Spleen (tissue), 11 donors: ENCODE measurements around the gene TGFB1. TPM values are rescaled to one million over a fixed set of nuclear protein-coding genes. Genes with fewer than 3 reads are reported as not detected.

ENCODE experiments used
- DNase-seq: peaks from one replicate; pipeline ENCODE4 v3.0.0-alpha.2; 2020
- H3K27ac ChIP-seq, 8 donors: fragments of 200-600 bp; sonication (generic) in 7 of 8; 1 replicate in 4 of 8; 2 replicates in 4 of 8; pipeline versions ENCODE4 v1.5.0 to v1.8.0; 2016 to 2021; ENCODE audit warnings: inconsistent platforms in 4 of 8, mild to moderate bottlenecking in 4 of 8, moderate library complexity in 1 of 8
- H3K27me3 ChIP-seq, 7 donors: fragments of 200-600 bp; sonication (generic) in 6 of 7; replicated peaks in 1 of 7; 1 replicate in 4 of 7; 2 replicates in 3 of 7; pipeline versions ENCODE4 v1.5.0 to v1.8.0; 2016 to 2021; ENCODE audit warnings: inconsistent platforms in 3 of 7, mild to moderate bottlenecking in 1 of 7
- H3K36me3 ChIP-seq, 6 donors: fragments of 200-600 bp; sonication (generic) in 5 of 6; 1 replicate in 4 of 6; 2 replicates in 2 of 6; pipeline versions ENCODE4 v1.5.0 to v1.8.0; 2016 to 2021; ENCODE audit warnings: inconsistent platforms in 2 of 6
- H3K4me1 ChIP-seq, 6 donors: fragments of 200-600 bp; sonication (generic) in 5 of 6; 1 replicate in 3 of 6; 2 replicates in 3 of 6; pipeline versions ENCODE4 v1.5.0 to v1.8.0; 2016 to 2021; ENCODE audit warnings: inconsistent platforms in 3 of 6
- H3K4me3 ChIP-seq, 8 donors: fragments of 200-600 bp; sonication (generic) in 7 of 8; 1 replicate in 4 of 8; 2 replicates in 4 of 8; pipeline versions ENCODE4 v1.5.0 to v1.8.0; 2016 to 2021; ENCODE audit warnings: inconsistent platforms in 4 of 8, mild to moderate bottlenecking in 4 of 8, moderate library complexity in 2 of 8
- H3K9me3 ChIP-seq, 8 donors: fragments of 200-600 bp; sonication (generic) in 7 of 8; 1 replicate in 4 of 8; 2 replicates in 4 of 8; pipeline versions ENCODE4 v1.5.0 to v1.8.0; 2016 to 2021; ENCODE audit warnings: inconsistent platforms in 4 of 8
- POLR2A ChIP-seq, 3 donors: fragments of 450-650 bp; IDR thresholded peaks; one replicate each; pipeline ENCODE4 v1.5.1; 2017; ENCODE audit warnings: antibody characterized with exemption in 3 of 3, mild to moderate bottlenecking in 1 of 3
- POLR2AphosphoS5 ChIP-seq, 3 donors: sonication (generic); formaldehyde crosslinking; IDR thresholded peaks; one replicate each; pipeline ENCODE4 v1.5.1; 2017; ENCODE audit warnings: antibody characterized with exemption in 3 of 3
- WGBS, 5 donors: extraction: QIAGEN DNeasy Blood & Tissue Kit in 3 of 5; methylation state at CpG; one replicate each; pipeline versions ENCODE4 v1.1.5 to v1.1.7; 2013 to 2018; 5-methylcytosine and 5-hydroxymethylcytosine counted together
- intact Hi-C: fragments of 100-400 bp; cut with DNase I; formaldehyde crosslinking; loops from one replicate; pipeline ENCODE4 v1.15.0; 2023; ENCODE audit warnings: low total_unique reads
- polyA plus RNA-seq, 3 donors: library from polyadenylated mRNA; stranded (reverse); fragments of 200-250 nt; gene quantifications; one replicate each; pipeline ENCODE4 v1.2.1, GENCODE V29; 2013
- total RNA-seq, 7 donors: library from RNA; depleted of rRNA in 3 of 7; stranded (reverse); fragments of >200 nt in 3 of 7; fragmentation: NEBNext Ultra II Directional in 4 of 7; extraction: Animal tissue kit (Norgen Biotek cat#: 25700) in 4 of 7; gene quantifications; one replicate each; pipeline versions ENCODE4 v1.1.0 to v1.2.1, GENCODE V29; 2016 to 2021
- TF ChIP-seq, protein P1 (sequence below), 11 experiments: fragments of 200-600 bp in 7 of 11; fragments of 450-650 bp in 4 of 11; sonication (generic) in 4 of 11; IDR thresholded peaks in 8 of 11; conservative IDR thresholded peaks in 3 of 11; 1 replicate in 7 of 11; 2 replicates in 4 of 11; pipeline versions ENCODE4 v1.4.0 to v1.8.0; 2016 to 2021; ENCODE audit warnings: antibody characterized with exemption in 11 of 11, inconsistent platforms in 4 of 11, mild to moderate bottlenecking in 1 of 11
- donor health status: healthy with polysubstance abuse.
- donor health status: DM: no; HTN: no; CAD: no; lungs with moderate emphysema.
- donor health status: DM: no; HTN: no; CAD: no.
- donor health status: Bipolar disorder and iron deficiency.
- donor health status: healthy.
- donor health status: DM: no; HTN: no; CAD: no.
- donor health status: DM: yes; HTN: yes; CAD: no.

TGFB1 gene
- total and polyA plus RNA-seq, 10 donors, result 23.0 to 147 (median 106) TPM

DNA sequence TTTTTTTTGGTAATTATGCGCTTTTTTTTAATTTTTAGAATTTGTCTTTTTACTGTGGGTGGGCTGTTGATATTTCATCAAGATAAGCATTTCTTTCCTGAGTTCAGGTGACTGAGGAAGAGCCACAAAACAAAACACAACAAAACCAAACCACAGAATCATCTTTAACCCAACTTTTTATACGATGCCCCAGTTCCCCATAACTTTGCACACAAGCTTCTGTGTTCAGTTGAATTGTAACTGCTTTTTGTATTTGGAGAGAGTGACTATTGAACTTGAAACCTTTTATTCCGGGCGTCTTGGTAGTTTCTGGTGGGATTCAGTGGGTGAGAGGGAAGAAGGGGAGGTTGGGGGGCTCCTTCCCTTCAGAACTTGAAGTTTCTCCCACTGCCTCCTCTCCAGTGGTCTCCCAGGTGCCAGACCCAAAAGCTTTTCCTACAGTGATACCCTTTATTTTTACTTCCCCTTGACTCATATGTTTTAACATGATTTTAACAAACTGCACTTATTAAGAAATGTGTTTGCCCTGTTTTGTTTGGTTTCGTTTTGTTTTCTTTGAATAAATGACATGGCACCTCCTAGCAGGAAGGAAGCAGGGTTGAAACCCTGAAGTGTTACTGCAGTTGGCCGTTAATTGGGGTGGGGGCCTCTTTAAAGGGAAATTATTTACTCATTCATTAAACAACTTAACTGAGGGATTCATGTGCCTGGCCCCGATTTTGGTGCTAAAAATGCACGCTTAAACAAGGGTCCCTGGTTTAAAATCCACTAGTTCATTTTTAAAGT, 46.4 kb downstream of the TGFB1 start:
- Histone ChIP-seq H3K36me3 (peaks cover 0 to 59% (median 43%) of the 10 kb centered on the region in 6 donors), H3K9me3 (no peaks in the 10 kb centered on the region), H3K27me3 (no peaks in the 10 kb centered on the region), H3K4me1 (peaks cover 63 to 96% (median 91%) of the 10 kb centered on the region in 6 donors), H3K4me3 (peak overlapping the region in 1 of 8 donors; percentile 74), H3K27ac (peak overlapping the region; percentile 88 to 98 (median 97))
- intact Hi-C loops, result loop anchor here (5.0 kb wide), 1 partner anchor 40 kb away; no protein-coding TSS in a partner anchor
- WGBS, 5 donors, result 19 to 42% (median 23%) methylated on average over 8 of the region's 8 CpGs
- DNase-seq, result no peak
- TF ChIP-seq, protein P1, sequence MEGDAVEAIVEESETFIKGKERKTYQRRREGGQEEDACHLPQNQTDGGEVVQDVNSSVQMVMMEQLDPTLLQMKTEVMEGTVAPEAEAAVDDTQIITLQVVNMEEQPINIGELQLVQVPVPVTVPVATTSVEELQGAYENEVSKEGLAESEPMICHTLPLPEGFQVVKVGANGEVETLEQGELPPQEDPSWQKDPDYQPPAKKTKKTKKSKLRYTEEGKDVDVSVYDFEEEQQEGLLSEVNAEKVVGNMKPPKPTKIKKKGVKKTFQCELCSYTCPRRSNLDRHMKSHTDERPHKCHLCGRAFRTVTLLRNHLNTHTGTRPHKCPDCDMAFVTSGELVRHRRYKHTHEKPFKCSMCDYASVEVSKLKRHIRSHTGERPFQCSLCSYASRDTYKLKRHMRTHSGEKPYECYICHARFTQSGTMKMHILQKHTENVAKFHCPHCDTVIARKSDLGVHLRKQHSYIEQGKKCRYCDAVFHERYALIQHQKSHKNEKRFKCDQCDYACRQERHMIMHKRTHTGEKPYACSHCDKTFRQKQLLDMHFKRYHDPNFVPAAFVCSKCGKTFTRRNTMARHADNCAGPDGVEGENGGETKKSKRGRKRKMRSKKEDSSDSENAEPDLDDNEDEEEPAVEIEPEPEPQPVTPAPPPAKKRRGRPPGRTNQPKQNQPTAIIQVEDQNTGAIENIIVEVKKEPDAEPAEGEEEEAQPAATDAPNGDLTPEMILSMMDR (IDR thresholded peaks at IDR 0.05 in 8 of 11, conservative IDR thresholded peaks at IDR 0.05 in 3 of 11), result no peak

DNA sequence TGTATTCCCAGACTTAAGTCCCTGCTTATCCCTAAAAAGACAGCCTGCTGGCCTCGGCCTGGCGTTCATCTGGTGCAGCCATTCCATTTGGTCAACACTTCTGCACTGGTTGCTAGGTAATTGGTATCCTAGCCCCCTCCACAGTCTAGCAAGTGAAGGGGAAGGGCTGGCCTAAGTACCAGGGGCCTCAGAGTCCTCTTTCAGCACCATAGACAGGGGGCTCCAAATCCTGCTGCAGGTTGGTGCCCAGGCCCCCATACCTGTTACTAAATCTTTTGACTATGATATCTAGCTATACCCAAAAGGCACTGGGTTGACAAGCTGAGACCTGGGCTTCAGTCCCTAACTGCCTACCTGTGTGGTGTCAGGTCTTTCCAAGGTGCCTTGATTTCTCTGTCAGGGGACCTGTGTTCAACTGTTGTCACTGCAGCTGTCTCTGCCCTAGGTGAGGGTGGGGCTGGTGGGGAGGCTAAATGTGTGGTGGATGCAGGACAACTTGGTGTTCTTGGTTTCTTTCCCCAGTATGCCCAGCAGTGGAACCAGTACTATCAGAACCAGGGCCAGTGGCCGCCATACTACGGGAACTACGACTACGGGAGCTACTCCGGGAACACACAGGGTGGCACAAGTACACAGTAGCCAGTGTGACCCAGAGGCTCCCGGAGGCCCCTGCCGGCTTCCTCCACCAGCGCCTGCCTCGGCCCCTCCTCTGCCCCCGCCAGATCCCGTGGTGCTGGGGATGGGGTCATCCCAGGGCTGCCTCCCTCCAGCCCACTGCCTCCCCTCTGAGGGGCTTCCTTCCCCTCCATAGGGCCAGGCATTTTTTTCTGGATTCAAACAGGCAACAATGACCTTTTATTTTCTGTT, 47.6 kb downstream of the TGFB1 start:
- peaks cover 59 to 96% (median 89%) of the 10 kb centered on the region in 6 donors for H3K4me1 ChIP-seq
- TF ChIP-seq, protein P1 (IDR thresholded peaks at IDR 0.05 in 8 of 11, conservative IDR thresholded peaks at IDR 0.05 in 3 of 11), result no peak
- TF ChIP-seq POLR2AphosphoS5 (IDR thresholded peaks at IDR 0.05), result peak in 1 of 3 donors; percentile 54
- intact Hi-C loops, result loop anchor here (5.0 kb wide), 1 partner anchor 39 kb away; no protein-coding TSS in a partner anchor
- H3K27ac ChIP-seq, result peak overlapping the region; percentile 88 to 98 (median 97)
- DNase-seq, result no peak
- peak overlapping the region in 1 of 8 donors; percentile 24 for H3K4me3 ChIP-seq
- 53 to 69% (median 67%) methylated on average over 13 of the region's 13 CpGs for WGBS, 5 donors
- H3K36me3 ChIP-seq, result peaks cover 0 to 63% (median 50%) of the 10 kb centered on the region in 6 donors
- H3K27me3 ChIP-seq, result no peaks in the 10 kb centered on the region
- H3K9me3 ChIP-seq, result no peaks in the 10 kb centered on the region

GRCh38 chr19:41304706-41305483, 48.8 kb downstream of the TGFB1 start:
- Histone ChIP-seq H3K27ac (peak overlapping the region in 7 of 8 donors; percentile 6 to 98 (median 92)), H3K27me3 (no peaks in the 10 kb centered on the region), H3K4me1 (peaks cover 57 to 99% (median 94%) of the 10 kb centered on the region in 6 donors), H3K4me3 (no peak overlapping the region), H3K36me3 (peaks cover 0 to 76% (median 60%) of the 10 kb centered on the region in 6 donors), H3K9me3 (no peaks in the 10 kb centered on the region)
- TF ChIP-seq POLR2AphosphoS5 (IDR thresholded peaks at IDR 0.05) (no peak), POLR2A (IDR thresholded peaks at IDR 0.05) (no peak)
- TF ChIP-seq, protein P1 (IDR thresholded peaks at IDR 0.05 in 8 of 11, conservative IDR thresholded peaks at IDR 0.05 in 3 of 11), result no peak
- intact Hi-C loops, result loop anchor here (5.0 kb wide), 1 partner anchor 38 kb away; no protein-coding TSS in a partner anchor
- whole genome bisulfite sequencing, 5 donors, result 73 to 91% (median 76%) methylated on average over 4 of the region's 4 CpGs
- no peak for DNase-seq
